ENCODE results near the gene ARID1A.

ARID1A gene

DNA sequence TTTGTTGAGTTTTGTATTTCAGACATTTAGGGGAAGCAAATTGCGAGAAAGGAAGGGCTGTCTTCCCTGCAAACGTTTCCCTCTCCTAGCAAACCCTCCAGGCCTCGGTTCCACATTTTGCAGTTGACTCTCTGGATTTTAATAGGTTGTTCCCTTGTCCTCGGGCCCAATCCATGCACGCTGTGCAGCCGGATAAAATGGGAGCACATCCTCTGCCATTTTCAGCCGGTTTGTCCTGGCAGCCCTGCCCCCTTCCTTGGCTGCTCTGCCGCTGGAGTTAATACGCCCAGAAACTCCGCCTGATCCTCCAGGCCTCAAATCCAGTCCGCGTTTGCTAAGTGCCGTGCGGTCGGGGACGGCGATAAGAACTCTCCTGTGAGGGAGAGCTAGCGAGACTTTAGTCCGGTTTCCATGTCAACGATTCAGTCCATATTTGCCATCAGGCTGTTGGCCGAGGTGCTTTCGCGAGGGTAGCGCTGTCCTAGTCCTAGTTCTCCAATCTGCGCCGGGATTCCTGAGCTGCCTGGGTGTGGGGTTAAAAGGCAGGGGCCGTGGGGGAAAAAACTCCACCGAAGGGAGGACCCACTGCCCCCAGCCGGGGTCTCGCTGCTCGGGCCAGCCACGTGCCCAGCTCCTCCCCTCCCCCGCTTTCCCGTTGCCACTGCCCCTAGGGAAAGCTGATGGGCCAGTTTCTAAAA, 2.9 kb upstream of the ARID1A start:
- in situ Hi-C loops (cut with HindIII; ENCODE audit: low pct_unique_long_range_greater_than_20kb, low sequenced_read_pairs) = no loop called here
- peak; percentile 92 for TF ChIP-seq JUND (IDR thresholded peaks at IDR 0.05; ENCODE audit: low read depth)
- DNase-seq (ENCODE audit: low read depth in 1 of 2, low spot score in 1 of 2) = peak; percentile 70 to 98

DNA sequence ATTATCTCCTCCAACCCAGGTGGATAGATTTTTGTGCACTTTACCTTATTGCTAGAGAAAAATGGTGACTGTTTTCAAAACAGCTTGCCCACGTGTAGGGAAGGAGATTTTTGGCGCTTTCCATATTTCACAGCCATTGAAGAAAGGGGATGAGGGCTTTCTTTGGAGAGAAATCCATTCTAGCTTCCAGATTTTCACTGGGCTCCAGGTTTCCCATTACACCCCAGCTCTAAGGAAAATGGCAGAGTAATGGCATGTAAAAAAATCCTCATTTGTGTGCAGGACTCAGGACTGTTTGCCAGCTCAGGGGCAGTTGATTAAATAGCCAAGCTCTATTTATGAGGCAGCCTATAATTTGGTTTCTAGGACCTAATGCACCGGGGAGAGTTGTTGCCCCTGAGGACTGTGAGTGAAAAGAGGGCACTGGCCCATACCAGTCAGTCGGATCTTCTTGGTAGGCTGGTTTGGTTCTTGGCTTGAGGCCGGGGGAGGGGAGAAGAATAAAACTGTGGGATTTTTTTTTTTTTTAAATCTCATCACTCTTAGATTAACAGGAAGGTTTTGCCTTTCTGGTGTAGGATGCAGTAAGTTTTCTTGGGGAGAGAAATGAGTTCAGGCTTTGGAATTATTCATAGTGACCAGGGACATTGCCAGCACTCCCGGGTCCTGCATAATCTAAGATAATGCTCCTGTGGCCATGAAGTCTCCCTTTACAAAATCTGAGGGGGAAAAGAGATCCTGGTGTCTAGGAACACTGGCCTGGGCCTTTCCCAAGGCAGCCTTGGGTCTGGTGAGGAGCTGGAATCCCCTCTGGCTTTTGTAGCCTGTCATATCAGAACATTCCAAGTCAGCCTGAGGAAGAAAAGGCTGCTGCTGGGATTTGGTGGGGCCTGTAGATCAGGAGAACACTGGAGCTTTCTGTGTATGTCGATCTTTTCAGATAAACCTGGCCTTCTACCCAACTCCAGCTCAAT, 1.9 kb upstream of the ARID1A start:
- DNase-seq (ENCODE audit: low read depth in 1 of 2, low spot score in 1 of 2) = no peak
- no peak for TF ChIP-seq JUND (IDR thresholded peaks at IDR 0.05; ENCODE audit: low read depth)
- in situ Hi-C loops (cut with HindIII; ENCODE audit: low pct_unique_long_range_greater_than_20kb, low sequenced_read_pairs) = no loop called here

DNA sequence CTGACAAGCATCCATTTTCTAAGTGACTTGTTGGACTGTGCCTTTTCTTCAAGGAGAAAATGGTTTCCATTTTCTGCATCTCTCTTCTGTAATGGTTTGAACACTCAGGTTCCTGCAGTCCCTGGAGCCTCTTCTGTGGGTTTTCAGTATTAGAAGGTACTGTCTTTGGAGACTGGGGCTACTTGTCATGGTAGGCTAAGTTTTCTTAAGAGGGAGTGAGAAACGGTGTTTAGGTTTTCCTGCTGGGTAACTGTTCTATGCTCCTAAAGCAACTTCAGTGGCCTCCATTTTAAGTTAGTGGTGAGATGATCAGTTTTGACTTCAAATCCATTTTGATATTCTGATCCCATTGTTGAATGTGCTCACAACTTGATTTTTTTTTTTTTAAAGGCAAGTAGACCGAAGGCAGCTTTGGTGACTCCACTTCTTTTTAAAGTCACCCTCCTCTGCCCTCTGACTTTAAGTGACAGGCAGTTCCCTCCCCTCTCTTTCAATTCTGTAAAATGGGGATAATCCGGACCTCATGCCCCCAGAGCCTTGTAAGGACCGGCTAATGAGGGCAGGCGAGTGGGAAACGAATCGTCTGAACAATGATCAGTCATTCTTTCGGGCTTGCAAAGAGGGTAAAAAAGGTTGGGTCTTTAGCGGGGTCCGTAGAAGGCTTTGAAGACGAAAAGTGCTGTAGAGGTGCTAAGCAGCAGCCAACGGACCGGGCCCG, 1.0 kb upstream of the ARID1A start:
- no peak for TF ChIP-seq JUND (IDR thresholded peaks at IDR 0.05; ENCODE audit: low read depth)
- in situ Hi-C loops (cut with HindIII; ENCODE audit: low pct_unique_long_range_greater_than_20kb, low sequenced_read_pairs) = no loop called here
- DNase-seq (ENCODE audit: low read depth in 1 of 2, low spot score in 1 of 2) = no peak

DNA sequence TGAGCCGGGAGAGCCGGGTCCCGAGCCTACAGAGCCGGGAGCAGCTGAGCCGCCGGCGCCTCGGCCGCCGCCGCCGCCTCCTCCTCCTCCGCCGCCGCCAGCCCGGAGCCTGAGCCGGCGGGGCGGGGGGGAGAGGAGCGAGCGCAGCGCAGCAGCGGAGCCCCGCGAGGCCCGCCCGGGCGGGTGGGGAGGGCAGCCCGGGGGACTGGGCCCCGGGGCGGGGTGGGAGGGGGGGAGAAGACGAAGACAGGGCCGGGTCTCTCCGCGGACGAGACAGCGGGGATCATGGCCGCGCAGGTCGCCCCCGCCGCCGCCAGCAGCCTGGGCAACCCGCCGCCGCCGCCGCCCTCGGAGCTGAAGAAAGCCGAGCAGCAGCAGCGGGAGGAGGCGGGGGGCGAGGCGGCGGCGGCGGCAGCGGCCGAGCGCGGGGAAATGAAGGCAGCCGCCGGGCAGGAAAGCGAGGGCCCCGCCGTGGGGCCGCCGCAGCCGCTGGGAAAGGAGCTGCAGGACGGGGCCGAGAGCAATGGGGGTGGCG, 371 bp downstream of the ARID1A start:
- no peak for DNase-seq (ENCODE audit: low read depth in 1 of 2, low spot score in 1 of 2)
- no peak for TF ChIP-seq JUND (IDR thresholded peaks at IDR 0.05; ENCODE audit: low read depth)
- in situ Hi-C loops (cut with HindIII; ENCODE audit: low pct_unique_long_range_greater_than_20kb, low sequenced_read_pairs) = no loop called here

- no peak for DNase-seq (ENCODE audit: low read depth in 1 of 2, low spot score in 1 of 2)
- no peak for TF ChIP-seq JUND (IDR thresholded peaks at IDR 0.05; ENCODE audit: low read depth)
- in situ Hi-C loops (cut with HindIII; ENCODE audit: low pct_unique_long_range_greater_than_20kb, low sequenced_read_pairs) = no loop called here
Observed at GRCh38 chr1:26696654-26697430, 1.0 kb downstream of the ARID1A start.

DNA sequence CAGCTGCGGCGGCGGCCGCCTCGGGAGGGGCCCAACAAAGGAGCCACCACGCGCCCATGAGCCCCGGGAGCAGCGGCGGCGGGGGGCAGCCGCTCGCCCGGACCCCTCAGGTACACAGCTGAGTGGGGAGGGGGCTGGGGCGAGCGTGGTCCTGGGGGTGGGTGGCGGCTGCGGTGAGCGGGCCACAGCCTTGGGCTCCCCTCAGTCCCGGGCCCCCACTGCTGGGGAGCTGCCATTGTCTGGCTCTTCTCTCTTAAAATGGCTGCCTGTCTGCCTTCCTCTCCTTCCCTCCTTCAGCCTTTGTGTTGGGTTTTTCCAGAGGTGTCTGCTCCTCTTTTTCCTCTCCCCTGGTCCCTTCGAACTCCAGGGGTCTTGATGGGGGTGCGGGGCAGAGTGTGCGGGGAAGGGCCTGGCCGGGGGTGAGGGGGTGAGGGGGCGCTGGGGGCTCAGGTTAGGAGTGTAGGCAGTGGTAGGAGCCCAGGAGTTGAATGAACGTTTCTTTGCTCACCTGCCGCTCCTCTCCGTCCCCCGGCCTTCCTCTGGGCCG, 1.7 kb downstream of the ARID1A start:
- in situ Hi-C loops (cut with HindIII; ENCODE audit: low pct_unique_long_range_greater_than_20kb, low sequenced_read_pairs) = no loop called here
- TF ChIP-seq JUND (IDR thresholded peaks at IDR 0.05; ENCODE audit: low read depth) = no peak
- no peak for DNase-seq (ENCODE audit: low read depth in 1 of 2, low spot score in 1 of 2)

DNA sequence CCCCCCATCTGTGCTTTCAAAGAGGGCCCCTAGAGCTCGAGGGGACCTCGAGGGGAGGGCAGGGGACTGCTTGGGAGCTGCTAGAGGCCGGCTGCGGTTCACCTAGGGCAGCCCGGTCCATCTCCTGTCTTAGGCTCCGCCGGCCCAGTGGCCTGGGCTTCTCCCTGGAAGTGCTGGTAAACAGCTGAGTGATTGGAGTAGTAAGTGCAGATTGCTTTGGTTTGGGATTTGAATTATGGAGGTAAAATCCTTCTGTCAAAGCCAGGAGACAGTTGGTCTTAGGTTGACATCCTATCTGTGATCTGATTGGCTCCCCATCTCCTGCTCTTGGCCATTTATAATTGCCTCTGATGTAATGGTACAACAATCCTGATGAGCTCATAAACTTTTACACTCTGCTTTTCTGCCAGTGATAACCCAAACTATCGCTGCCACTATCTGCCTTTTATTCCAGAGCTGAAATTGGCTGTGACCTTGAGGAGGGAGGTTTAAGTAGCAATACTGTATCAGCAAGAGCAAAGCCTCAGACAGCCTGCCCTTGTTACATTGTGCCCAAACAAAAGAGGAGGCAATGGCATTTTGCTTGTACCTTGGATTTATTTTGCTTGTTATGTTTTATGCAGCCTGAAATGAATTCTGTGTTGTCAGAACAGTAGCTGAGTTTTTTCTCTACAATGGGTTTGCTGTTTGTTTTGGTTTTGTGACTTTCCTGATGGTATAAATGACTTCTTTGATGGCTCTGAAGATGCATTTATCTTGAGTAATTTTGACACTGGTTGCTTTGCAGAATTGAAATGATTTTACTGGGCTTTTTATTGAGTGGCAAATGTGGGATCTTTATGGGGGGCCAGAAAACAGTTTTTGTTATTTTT, 2.4 kb downstream of the ARID1A start:
- peak; percentile 28; the same call in 1 of the 2 replicates for TF ChIP-seq JUND (IDR thresholded peaks at IDR 0.05; ENCODE audit: low read depth)
- in situ Hi-C loops (cut with HindIII; ENCODE audit: low pct_unique_long_range_greater_than_20kb, low sequenced_read_pairs) = no loop called here
- DNase-seq (ENCODE audit: low read depth in 1 of 2, low spot score in 1 of 2) = peak; percentile 76 to 84

DNA sequence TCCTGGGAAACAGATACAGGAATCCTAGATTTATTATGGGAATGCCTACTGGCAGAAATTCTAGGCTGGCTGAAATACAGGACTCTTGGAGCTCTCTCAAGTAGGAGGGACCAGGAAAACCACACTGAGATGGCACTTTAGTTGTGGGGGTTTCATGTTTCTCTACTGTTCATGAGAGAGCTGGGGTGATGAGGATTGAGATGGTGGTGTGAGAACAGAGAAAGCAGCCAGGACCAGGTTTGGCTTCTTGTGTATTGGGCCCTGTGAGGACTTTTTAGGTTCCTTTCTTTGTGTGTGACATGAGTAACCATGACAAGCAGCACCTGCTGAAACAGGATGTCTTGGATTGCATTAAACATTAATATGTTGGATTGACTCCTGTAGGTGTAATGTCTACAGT, 4.9 kb downstream of the ARID1A start:
- in situ Hi-C loops (cut with HindIII; ENCODE audit: low pct_unique_long_range_greater_than_20kb, low sequenced_read_pairs) = no loop called here
- no peak for DNase-seq (ENCODE audit: low read depth in 1 of 2, low spot score in 1 of 2)
- no peak for TF ChIP-seq JUND (IDR thresholded peaks at IDR 0.05; ENCODE audit: low read depth)

GRCh38 chr1:26701266-26701994, 5.6 kb downstream of the ARID1A start:
- in situ Hi-C loops (cut with HindIII; ENCODE audit: low pct_unique_long_range_greater_than_20kb, low sequenced_read_pairs) = no loop called here
- DNase-seq (ENCODE audit: low read depth in 1 of 2, low spot score in 1 of 2) = no peak
- TF ChIP-seq JUND (IDR thresholded peaks at IDR 0.05; ENCODE audit: low read depth) = no peak

GRCh38 chr1:26701995-26702679, 6.3 kb downstream of the ARID1A start:
- TF ChIP-seq JUND (IDR thresholded peaks at IDR 0.05; ENCODE audit: low read depth) = no peak
- in situ Hi-C loops (cut with HindIII; ENCODE audit: low pct_unique_long_range_greater_than_20kb, low sequenced_read_pairs) = no loop called here
- DNase-seq (ENCODE audit: low read depth in 1 of 2, low spot score in 1 of 2) = peak in 1 of 2 experiments; percentile 67

All from T47D (cell line).